PC-3 (cell line): ENCODE results near the gene REXO1. TPM values are rescaled to one million over a fixed set of nuclear protein-coding genes. Genes with fewer than 3 reads are reported as not detected.

Experiments
- ATAC-seq: fragments of 200-7000 bp; cut with Tn5 transposase; 2 replicates; pipeline ENCODE4 v1.9.1; 2020; ENCODE audit warnings: mild to moderate bottlenecking, moderate library complexity
- BruUV-seq: library from RNA; stranded (reverse); fragments of 400-500 nt; replicated peaks from 2 replicates; lab custom pipeline; 2021; lab: Mats Ljungman, UMichigan
- CTCF ChIA-PET: fragments of 300-600 bp; sonication (Branson Sonifier 250); formaldehyde crosslinking; loops from one replicate; lab custom pipeline; 2022; ENCODE audit warnings: antibody characterized with exemption; lab: Charles Lee
- POLR2A ChIA-PET: fragments of 300-600 bp; sonication (Branson Sonifier 250); formaldehyde crosslinking; loops from one replicate; lab custom pipeline; 2022; ENCODE audit warnings: antibody characterized with exemption; ENCODE audit not compliant: unreplicated experiment; lab: Charles Lee
- DNase-seq: peaks from one replicate; pipeline ENCODE4 v3.0.0-alpha.2; 2015
- H2AFZ ChIP-seq: fragments of 300-600 bp; sonication (generic); 2 replicates; pipeline ENCODE4 v1.6.0; 2016; ENCODE audit warnings: antibody characterized with exemption, low read length
- H3F3A ChIP-seq: fragments of 300-600 bp; sonication (generic); one replicate; pipeline ENCODE4 v1.6.0; 2017; ENCODE audit warnings: antibody characterized with exemption, low read length, control low read depth, mild to moderate bottlenecking; ENCODE audit not compliant: unreplicated experiment
- H3K27ac ChIP-seq: fragments of 300-600 bp; sonication (generic); 2 replicates; pipeline ENCODE4 v1.5.1; 2016; ENCODE audit warnings: mild to moderate bottlenecking, low read length
- H3K27me3 ChIP-seq: fragments of 300-600 bp; sonication (generic); 2 replicates; pipeline ENCODE4 v1.6.1; 2016; ENCODE audit warnings: low read length, mixed read lengths
- H3K36me3 ChIP-seq: fragments of 300-600 bp; sonication (generic); 2 replicates; pipeline ENCODE4 v1.6.1; 2016; ENCODE audit warnings: low read depth, mixed run types, low read length, mixed read lengths
- H3K4me1 ChIP-seq: fragments of 300-600 bp; sonication (generic); 2 replicates; pipeline ENCODE4 v1.5.1; 2016; ENCODE audit warnings: low read length; ENCODE audit not compliant: insufficient read depth
- H3K4me2 ChIP-seq: fragments of 300-600 bp; sonication (generic); 2 replicates; pipeline ENCODE4 v1.6.0; 2016; ENCODE audit warnings: low read length
- H3K4me3 ChIP-seq: fragments of 300-600 bp; sonication (generic); 2 replicates; pipeline ENCODE4 v1.5.1; 2016; ENCODE audit warnings: mild to moderate bottlenecking, low read length, mixed read lengths
- H3K79me2 ChIP-seq: fragments of 300-600 bp; sonication (generic); 2 replicates; pipeline ENCODE4 v1.6.1; 2017; ENCODE audit warnings: low read length, mixed read lengths
- H3K9ac ChIP-seq: fragments of 300-600 bp; sonication (generic); 2 replicates; pipeline ENCODE4 v1.6.0; 2016; ENCODE audit warnings: mild to moderate bottlenecking, low read length
- H3K9me2 ChIP-seq: fragments of 300-600 bp; sonication (generic); replicated peaks from 2 replicates; pipeline ENCODE4 v1.6.1; 2016; ENCODE audit warnings: mixed run types, low read length, mixed read lengths
- H3K9me3 ChIP-seq: fragments of 300-600 bp; sonication (generic); 2 replicates; pipeline ENCODE4 v1.6.1; 2016; ENCODE audit warnings: low read length, mixed read lengths
- H4K20me1 ChIP-seq: fragments of 300-600 bp; sonication (generic); 2 replicates; pipeline ENCODE4 v1.6.1; 2016; ENCODE audit warnings: low read length, mixed read lengths
- CTCF ChIP-seq: fragments of 300-600 bp; sonication (generic); conservative IDR thresholded peaks from 2 replicates; pipeline ENCODE4 v1.5.1; 2017; ENCODE audit warnings: antibody characterized with exemption, low read depth, mild to moderate bottlenecking, low read length
- EZH2 ChIP-seq: fragments of 300-600 bp; sonication (generic); IDR thresholded peaks from one replicate; pipeline ENCODE4 v1.6.1; 2017; ENCODE audit warnings: antibody characterized with exemption, mild to moderate bottlenecking, low read length; ENCODE audit not compliant: unreplicated experiment
- EZH2phosphoT487 ChIP-seq: fragments of 300-600 bp; sonication (generic); IDR thresholded peaks from 2 replicates; pipeline ENCODE4 v1.6.1; 2018; ENCODE audit warnings: mild to moderate bottlenecking, antibody characterized with exemption, low read length, borderline replicate concordance
- intact Hi-C: fragments of 100-400 bp; cut with micrococcal nuclease; formaldehyde crosslinking; loops from 2 replicates; pipeline ENCODE4 v1.9.0; 2023
- total RNA-seq: library from RNA; depleted of rRNA; stranded (reverse); fragments of >200 nt; gene quantifications from 2 replicates; pipeline ENCODE4 v1.2.3, GENCODE V29; 2014

The REXO1 gene
- total RNA-seq, 1 experiment from 2014 or later = 21.4 TPM

GRCh38 chr19:1858412-1859081, 10.3 kb upstream of the REXO1 start:
- peaks cover 31% of the 10 kb centered on the region for H4K20me1 ChIP-seq
- BruUV-seq = no TSS peak
- H3K4me2 ChIP-seq = no peak overlapping the region
- H3K9me2 ChIP-seq = no peaks in the 10 kb centered on the region
- H2AFZ ChIP-seq = no peak overlapping the region
- no peaks in the 10 kb centered on the region for H3K27me3 ChIP-seq
- peaks cover 15% of the 10 kb centered on the region; the same call in 1 of the 2 replicates for H3K4me1 ChIP-seq
- H3F3A ChIP-seq = no peaks in the 10 kb centered on the region
- no peak overlapping the region for H3K9ac ChIP-seq
- no peak overlapping the region for H3K4me3 ChIP-seq
- DNase-seq = no peak
- no peak overlapping the region for H3K27ac ChIP-seq
- ChIA-PET CTCF (no interaction called here), POLR2A (no interaction called here)
- no peak for ATAC-seq
- H3K36me3 ChIP-seq = no peaks in the 10 kb centered on the region
- peaks cover 78% of the 10 kb centered on the region for H3K79me2 ChIP-seq
- H3K9me3 ChIP-seq = no peaks in the 10 kb centered on the region
- TF ChIP-seq EZH2phosphoT487 (no peak), EZH2 (no peak), CTCF (no peak)
- intact Hi-C loops = no loop called here

- POLR2A ChIA-PET = interaction anchor here (0.5 kb wide), 2 partner anchors 16 to 1073 kb away, joined by 6 to 13 read pairs; no protein-coding TSS in a partner anchor
These were observed 9.5 kb upstream of the REXO1 start for GRCh38 chr19:1857648-1858326.

More at GRCh38 chr19:1857648-1858326, 9.5 kb upstream of the REXO1 start:
- Histone ChIP-seq H3K27me3 (no peaks in the 10 kb centered on the region), H3K79me2 (peaks cover 83% of the 10 kb centered on the region), H2AFZ (no peak overlapping the region), H3K4me1 (peaks cover 15% of the 10 kb centered on the region; the same call in 1 of the 2 replicates), H3K27ac (no peak overlapping the region), H3K9me2 (no peaks in the 10 kb centered on the region), H3K4me3 (no peak overlapping the region), H4K20me1 (peaks cover 31% of the 10 kb centered on the region), H3K9ac (no peak overlapping the region), H3F3A (no peaks in the 10 kb centered on the region), H3K9me3 (no peaks in the 10 kb centered on the region), H3K36me3 (no peaks in the 10 kb centered on the region), H3K4me2 (no peak overlapping the region)
- intact Hi-C loops = no loop called here
- CTCF ChIA-PET = interaction anchor here (0.7 kb wide), 1 partner anchor 59 kb away, joined by 10 read pairs; no protein-coding TSS in a partner anchor
- ATAC-seq (no peak), DNase-seq (no peak)
- TF ChIP-seq CTCF (no peak), EZH2 (no peak), EZH2phosphoT487 (no peak)
- BruUV-seq = no TSS peak
